HepG2 (cell line): Measurements from ENCODE around the gene VWA1. TPM values are rescaled to one million over a fixed set of nuclear protein-coding genes. Genes with fewer than 3 reads are reported as not detected.
A peak's percentile ranks its signal among the peaks of the same experiment; 100 is the strongest.

Experiments used
- AGO2 ChIP-seq: fragments of 200-400 bp; formaldehyde crosslinking; optimal IDR thresholded peaks from 2 replicates; pipeline ENCODE3; 2017; ENCODE audit warnings: mild to moderate bottlenecking, low read depth, low read length, moderate library complexity
- CEBPZ ChIP-seq: IDR thresholded peaks from 2 replicates; pipeline ENCODE4 v1.6.1; 2012; ENCODE audit warnings: low read length, improper control_type of control experiment
- GMEB2 ChIP-seq: IDR thresholded peaks from 2 replicates; pipeline ENCODE4 v1.6.1; 2016; ENCODE audit warnings: missing biosample characterization, missing genetic modification reagents, low read depth
- HNF4G ChIP-seq, 2 experiments: sonication (generic) in 1 of 2; formaldehyde crosslinking in 1 of 2; IDR thresholded peaks; 2 replicates each; pipeline versions ENCODE4 v1.4.0 to v1.6.1; 2011 to 2020; ENCODE audit warnings: borderline replicate concordance in 2 of 2, low read depth in 2 of 2, mild to moderate bottlenecking in 2 of 2, low read length in 1 of 2, missing genetic modification reagents in 1 of 2, moderate library complexity in 1 of 2
- HOXD1 ChIP-seq: sonication (generic); formaldehyde crosslinking; IDR thresholded peaks from 2 replicates; pipeline ENCODE4 v1.5.0; 2020; ENCODE audit warnings: missing genetic modification reagents
- KAT8 ChIP-seq: IDR thresholded peaks from 2 replicates; pipeline ENCODE4 v1.6.1; 2016; ENCODE audit warnings: missing genetic modification reagents, missing compliant biosample characterization
- MAF1 ChIP-seq: sonication (generic); formaldehyde crosslinking; IDR thresholded peaks from 2 replicates; pipeline ENCODE4 v1.5.0; 2020; ENCODE audit warnings: missing genetic modification reagents, borderline replicate concordance
- MAFK ChIP-seq, 2 experiments: IDR thresholded peaks in 1 of 2; conservative IDR thresholded peaks in 1 of 2; 2 replicates each; pipeline ENCODE4 v1.6.1; 2011; ENCODE audit warnings: improper control_type of control experiment in 2 of 2, low read length in 2 of 2
- MTA3 ChIP-seq: sonication (generic); formaldehyde crosslinking; IDR thresholded peaks from 2 replicates; pipeline ENCODE4 v1.4.0; 2020; ENCODE audit warnings: missing genetic modification reagents
- SNAPC2 ChIP-seq: sonication (generic); formaldehyde crosslinking; IDR thresholded peaks from 2 replicates; pipeline ENCODE4 v1.8.1; 2022; ENCODE audit warnings: mild to moderate bottlenecking, missing genetic modification reagents
- ZNF296 ChIP-seq: sonication (generic); formaldehyde crosslinking; conservative IDR thresholded peaks from 2 replicates; pipeline ENCODE4 v1.5.0; 2020; ENCODE audit warnings: mild to moderate bottlenecking, missing genetic modification reagents
- ZNF30 ChIP-seq: sonication (generic); formaldehyde crosslinking; IDR thresholded peaks from 2 replicates; pipeline ENCODE4 v1.5.0; 2020; ENCODE audit warnings: mild to moderate bottlenecking, missing genetic modification reagents
- ZNF430 ChIP-seq: sonication (generic); formaldehyde crosslinking; IDR thresholded peaks from 2 replicates; pipeline ENCODE4 v1.9.0; 2021; ENCODE audit warnings: mild to moderate bottlenecking, missing genetic modification reagents
- ZNF556 ChIP-seq: sonication (generic); formaldehyde crosslinking; IDR thresholded peaks from 2 replicates; pipeline ENCODE4 v1.4.0; 2020; ENCODE audit warnings: mild to moderate bottlenecking, missing genetic modification reagents, borderline replicate concordance
- ZNF619 ChIP-seq: sonication (generic); formaldehyde crosslinking; IDR thresholded peaks from 2 replicates; pipeline ENCODE4 v1.4.0; 2020; ENCODE audit warnings: mild to moderate bottlenecking, missing genetic modification reagents
- ZNF713 ChIP-seq: sonication (generic); formaldehyde crosslinking; IDR thresholded peaks from 2 replicates; pipeline ENCODE4 v1.4.0; 2020; ENCODE audit warnings: mild to moderate bottlenecking, missing genetic modification reagents
- ZNF83 ChIP-seq: sonication (generic); formaldehyde crosslinking; IDR thresholded peaks from 2 replicates; pipeline ENCODE4 v1.4.0; 2020; ENCODE audit warnings: missing genetic modification reagents, mild to moderate bottlenecking, borderline replicate concordance
- polyA plus RNA-seq, 8 experiments: library from polyadenylated mRNA; depleted of rRNA in 3 of 8; stranded (reverse) in 7 of 8; unstranded in 1 of 8; fragments of >200 nt; fragmentation: Illumina TruSeq in 4 of 8; extraction: Trizol in 4 of 8; gene quantifications; 2 replicates each; pipeline versions ENCODE4 v1.2.1 to v1.2.3, GENCODE V29; 2011 to 2016; ENCODE audit warnings: low read depth in 4 of 8, missing spikeins in 1 of 8, mixed read lengths in 1 of 8; ENCODE audit not compliant: insufficient read depth in 1 of 8
- total RNA-seq, 5 experiments: library from RNA; depleted of rRNA; stranded (reverse); fragments of >200 nt; fragmentation: Illumina TruSeq; extraction: Trizol; gene quantifications; 2 replicates each; pipeline ENCODE4 v1.2.3, GENCODE V29; 2016; ENCODE audit warnings: low read depth in 1 of 5
- TF ChIP-seq, protein P1 (sequence below), 2 experiments: sonication (generic) in 1 of 2; formaldehyde crosslinking in 1 of 2; IDR thresholded peaks; 2 replicates each; pipeline versions ENCODE4 v1.5.1 to v1.6.1; 2011 to 2020; ENCODE audit warnings: borderline replicate concordance in 1 of 2, low read depth in 1 of 2, low read length in 1 of 2, mild to moderate bottlenecking in 1 of 2, missing genetic modification reagents in 1 of 2, moderate library complexity in 1 of 2
- TF ChIP-seq, protein P2 (sequence below): IDR thresholded peaks from 2 replicates; pipeline ENCODE4 v1.6.1; 2016

VWA1 gene
- total and polyA plus RNA-seq, 2 of the 13 experiments (the other 11 are each of a cell fraction or from before 2014, with no cell fraction given), result 40.9 to 57.5 TPM

DNA sequence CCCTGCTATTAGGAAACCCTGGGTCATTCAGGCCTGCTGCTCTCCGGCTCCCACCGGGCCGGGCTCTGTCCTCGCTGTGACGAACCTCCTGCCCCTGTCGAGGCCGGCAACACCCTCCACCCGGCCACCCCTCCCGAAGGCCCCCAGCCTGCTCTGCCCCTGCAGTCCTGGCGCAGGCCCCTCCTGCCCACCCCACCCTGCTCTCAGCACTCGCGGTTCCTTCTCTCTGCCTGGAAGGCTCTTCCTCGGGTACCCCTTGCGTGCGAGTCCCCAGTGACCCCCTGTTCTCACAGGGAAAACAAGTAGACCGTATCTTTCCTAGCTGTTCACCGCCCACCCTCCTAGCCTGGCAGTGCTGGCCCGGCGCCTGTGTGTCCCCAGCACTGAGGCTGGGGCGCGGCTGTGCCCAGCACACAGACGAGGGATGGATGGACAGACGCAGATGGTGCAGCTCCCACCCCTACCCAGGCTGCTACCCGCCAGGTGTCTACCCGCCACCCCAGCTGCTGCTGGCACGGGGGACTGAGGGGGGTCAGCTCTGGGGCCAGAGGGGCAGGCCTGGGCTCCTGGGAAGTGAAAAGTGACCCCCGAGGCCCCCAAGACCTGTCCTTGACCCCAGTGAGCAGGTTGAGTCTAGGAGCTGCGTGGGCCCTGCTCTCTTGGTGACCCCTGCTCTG is 3.1 kb upstream of the VWA1 start (continued):
- TF ChIP-seq, protein P1, sequence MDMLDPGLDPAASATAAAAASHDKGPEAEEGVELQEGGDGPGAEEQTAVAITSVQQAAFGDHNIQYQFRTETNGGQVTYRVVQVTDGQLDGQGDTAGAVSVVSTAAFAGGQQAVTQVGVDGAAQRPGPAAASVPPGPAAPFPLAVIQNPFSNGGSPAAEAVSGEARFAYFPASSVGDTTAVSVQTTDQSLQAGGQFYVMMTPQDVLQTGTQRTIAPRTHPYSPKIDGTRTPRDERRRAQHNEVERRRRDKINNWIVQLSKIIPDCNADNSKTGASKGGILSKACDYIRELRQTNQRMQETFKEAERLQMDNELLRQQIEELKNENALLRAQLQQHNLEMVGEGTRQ (IDR thresholded peaks at IDR 0.05; ENCODE audit: low read depth, low read length), result no peak
- TF ChIP-seq, protein P1 (CRISPR knock-in tag; IDR thresholded peaks at IDR 0.05; ENCODE audit: borderline replicate concordance), result no peak
- no peak for TF ChIP-seq HOXD1 (CRISPR knock-in tag)
- TF ChIP-seq ZNF430 (CRISPR knock-in tag), result peak; percentile 11; the same call in 1 of the 2 replicates
- TF ChIP-seq MTA3 (CRISPR knock-in tag), result no peak
- no peak for TF ChIP-seq ZNF619 (CRISPR knock-in tag)
- no peak for TF ChIP-seq ZNF556 (CRISPR knock-in tag)
- no peak for TF ChIP-seq CEBPZ
- TF ChIP-seq ZNF296 (CRISPR knock-in tag), result no peak
- TF ChIP-seq KAT8 (CRISPR knock-in tag), result no peak
- TF ChIP-seq GMEB2 (CRISPR knock-in tag), result no peak
- no peak for TF ChIP-seq HNF4G (IDR thresholded peaks at IDR 0.05; ENCODE audit: borderline replicate concordance, low read depth, low read length)
- no peak for TF ChIP-seq HNF4G (CRISPR knock-in tag; IDR thresholded peaks at IDR 0.05; ENCODE audit: borderline replicate concordance, low read depth)
- TF ChIP-seq SNAPC2, result no peak
- TF ChIP-seq, protein P2, sequence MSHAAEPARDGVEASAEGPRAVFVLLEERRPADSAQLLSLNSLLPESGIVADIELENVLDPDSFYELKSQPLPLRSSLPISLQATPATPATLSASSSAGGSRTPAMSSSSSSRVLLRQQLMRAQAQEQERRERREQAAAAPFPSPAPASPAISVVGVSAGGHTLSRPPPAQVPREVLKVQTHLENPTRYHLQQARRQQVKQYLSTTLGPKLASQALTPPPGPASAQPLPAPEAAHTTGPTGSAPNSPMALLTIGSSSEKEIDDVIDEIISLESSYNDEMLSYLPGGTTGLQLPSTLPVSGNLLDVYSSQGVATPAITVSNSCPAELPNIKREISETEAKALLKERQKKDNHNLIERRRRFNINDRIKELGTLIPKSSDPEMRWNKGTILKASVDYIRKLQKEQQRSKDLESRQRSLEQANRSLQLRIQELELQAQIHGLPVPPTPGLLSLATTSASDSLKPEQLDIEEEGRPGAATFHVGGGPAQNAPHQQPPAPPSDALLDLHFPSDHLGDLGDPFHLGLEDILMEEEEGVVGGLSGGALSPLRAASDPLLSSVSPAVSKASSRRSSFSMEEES, result no peak
- TF ChIP-seq ZNF83, result no peak
- no peak for TF ChIP-seq MAF1
- no peak for TF ChIP-seq MAFK (conservative IDR thresholded peaks at IDR 0.05 in 1 of 2, IDR thresholded peaks at IDR 0.05 in 1 of 2; ENCODE audit: low read length in 2 of 2)
- no peak for TF ChIP-seq ZNF713 (CRISPR knock-in tag)
- TF ChIP-seq AGO2, result peak; percentile 98
- no peak for TF ChIP-seq ZNF30 (CRISPR knock-in tag)
